Lower leg skin (tissue), 3 donors: ENCODE results near the gene GALK2.

Experiments used
- CTCF ChIP-seq, 3 donors: fragments of 450-650 bp; IDR thresholded peaks; one replicate each; pipeline ENCODE4 v1.5.1; 2016; ENCODE audit warnings: antibody characterized with exemption in 3 of 3, mild to moderate bottlenecking in 3 of 3, moderate library complexity in 2 of 3
- POLR2A ChIP-seq, 2 donors: fragments of 450-650 bp; IDR thresholded peaks; one replicate each; pipeline ENCODE4 v1.6.1; 2016 to 2017; ENCODE audit warnings: antibody characterized with exemption in 2 of 2, mild to moderate bottlenecking in 1 of 2, moderate library complexity in 1 of 2

GRCh38 chr15:49229922-49230321 lies 59.9 kb downstream of the GALK2 start:
- TF ChIP-seq CTCF (IDR thresholded peaks at IDR 0.05) = no peak
- no peak for TF ChIP-seq POLR2A (IDR thresholded peaks at IDR 0.05)
